HCT116 (cell line): ENCODE data around the gene CHST11. TPM values are rescaled to one million over a fixed set of nuclear protein-coding genes. Genes with fewer than 3 reads are reported as not detected.

Source experiments
- ATAC-seq: fragments of 200-7000 bp; cut with Tn5 transposase; 2 replicates; pipeline ENCODE4 v1.9.1; 2020; ENCODE audit warnings: mild to moderate bottlenecking, moderate library complexity
- BruUV-seq: library from RNA; stranded (reverse); fragments of 400-500 nt; replicated peaks from 2 replicates; lab custom pipeline; 2021; lab: Mats Ljungman, UMichigan
- CTCF ChIA-PET: fragments of 300-600 bp; sonication (Branson Sonifier 250); formaldehyde crosslinking; loops from one replicate; lab custom pipeline; 2021; ENCODE audit warnings: antibody characterized with exemption; lab: Charles Lee
- POLR2A ChIA-PET: fragments of 300-600, 350-600 bp; sonication (Branson Sonifier 250); formaldehyde crosslinking; loops from one replicate; lab custom pipeline; 2021; ENCODE audit warnings: antibody characterized with exemption; lab: Charles Lee
- RAD21 ChIA-PET, 2 experiments: fragments of 300-600 bp; sonication (Branson Sonifier 250); formaldehyde crosslinking; loops; one replicate each; lab custom pipeline; 2023; ENCODE audit warnings: low total read pairs in 2 of 2; ENCODE audit not compliant: uncharacterized antibody in 2 of 2, unreplicated experiment in 2 of 2, low non-redundant PET in 1 of 2; lab: Charles Lee
- DNase-seq: peaks from one replicate; pipeline ENCODE4 v3.0.0-alpha.2; 2010; ENCODE audit warnings: low read depth, low spot score
- H2AFZ ChIP-seq: fragments of 200-600 bp; shearing (Covaris generic), sonication (generic); 2 replicates; pipeline ENCODE4 v1.6.1; 2017; ENCODE audit warnings: low read depth, mixed run types, mixed read lengths, antibody characterized with exemption, low read length; ENCODE audit not compliant: poor library complexity, severe bottlenecking
- H3K27ac ChIP-seq: 2 replicates; pipeline ENCODE4 v1.5.1; 2012; ENCODE audit warnings: low read depth, low read length
- H3K27me3 ChIP-seq: fragments of 200-600 bp; sonication (generic); 2 replicates; pipeline ENCODE4 v1.6.1; 2016; ENCODE audit warnings: mixed run types, low read length, mixed read lengths; ENCODE audit not compliant: insufficient read depth
- H3K36me3 ChIP-seq, 2 experiments: fragments of 200-500 bp in 1 of 2; fragments of 200-600 bp in 1 of 2; sonication (Bioruptor generic) in 1 of 2; sonication (generic) in 1 of 2; 2 replicates each; pipeline versions ENCODE4 v1.5.1 to v1.6.1; 2014 to 2016; ENCODE audit warnings: low read length in 2 of 2, inconsistent platforms in 1 of 2, mixed read lengths in 1 of 2, mixed run types in 1 of 2; ENCODE audit not compliant: insufficient read depth in 2 of 2, control insufficient read depth in 1 of 2
- H3K4me1 ChIP-seq, 2 experiments: fragments of 200-600 bp in 1 of 2; sonication (generic) in 1 of 2; 2 replicates each; pipeline versions ENCODE4 v1.5.1 to v1.6.1; 2012 to 2017; ENCODE audit warnings: low read length in 2 of 2, inconsistent platforms in 1 of 2, mild to moderate bottlenecking in 1 of 2, mixed read lengths in 1 of 2, mixed run types in 1 of 2, moderate library complexity in 1 of 2; ENCODE audit not compliant: insufficient read depth in 2 of 2, control insufficient read depth in 1 of 2
- H3K4me2 ChIP-seq: fragments of 200-600 bp; sonication (generic); 2 replicates; pipeline ENCODE4 v1.6.1; 2017; ENCODE audit warnings: mixed run types, low read length, mixed read lengths
- H3K4me3 ChIP-seq, 2 experiments: fragments of 200-600 bp in 1 of 2; sonication (generic) in 1 of 2; replicated peaks in 1 of 2; 2 replicates each; pipeline ENCODE4 v1.5.1; 2011 to 2016; ENCODE audit warnings: low read length in 2 of 2, control low read depth in 1 of 2, low read depth in 1 of 2, mild to moderate bottlenecking in 1 of 2, mixed read lengths in 1 of 2, mixed run types in 1 of 2
- H3K79me2 ChIP-seq: fragments of 200-600 bp; sonication (generic); 2 replicates; pipeline ENCODE4 v1.6.1; 2017; ENCODE audit warnings: mild to moderate bottlenecking, mixed run types, low read length, moderate library complexity, mixed read lengths; ENCODE audit not compliant: insufficient read depth
- H3K9ac ChIP-seq: fragments of 200-600 bp; sonication (generic); 2 replicates; pipeline ENCODE4 v1.6.1; 2016; ENCODE audit warnings: low read length, mixed read lengths
- H3K9me2 ChIP-seq: fragments of 200-600 bp; sonication (generic), shearing (Covaris generic); 2 replicates; pipeline ENCODE4 v1.6.1; 2017; ENCODE audit warnings: mixed run types, mild to moderate bottlenecking, moderate library complexity; ENCODE audit not compliant: insufficient read depth
- H3K9me3 ChIP-seq, 2 experiments: fragments of 200-500 bp in 1 of 2; fragments of 200-600 bp in 1 of 2; sonication (Bioruptor generic) in 1 of 2; sonication (generic) in 1 of 2; 2 replicates each; pipeline ENCODE4 v1.6.1; 2014 to 2017; ENCODE audit warnings: low read length in 2 of 2, mixed read lengths in 2 of 2, inconsistent platforms in 1 of 2, low read depth in 1 of 2, mild to moderate bottlenecking in 1 of 2, mixed run types in 1 of 2, moderate library complexity in 1 of 2; ENCODE audit not compliant: control insufficient read depth in 1 of 2, insufficient read depth in 1 of 2
- H4K20me1 ChIP-seq: fragments of 200-600 bp; sonication (generic), shearing (Covaris generic); 2 replicates; pipeline ENCODE4 v1.6.1; 2017; ENCODE audit warnings: mixed run types, mild to moderate bottlenecking, moderate library complexity; ENCODE audit not compliant: insufficient read depth
- EZH2phosphoT487 ChIP-seq: fragments of 200-600 bp; IDR thresholded peaks from 2 replicates; pipeline ENCODE4 v1.6.1; 2018; ENCODE audit warnings: antibody characterized with exemption, borderline replicate concordance
- POLR2A ChIP-seq: IDR thresholded peaks from 2 replicates; pipeline ENCODE4 v1.7.0; 2011; ENCODE audit warnings: borderline replicate concordance; ENCODE audit not compliant: insufficient read depth, insufficient read length; ENCODE audit errors: extremely low read depth
- SIN3A ChIP-seq: IDR thresholded peaks from 2 replicates; pipeline ENCODE4 v1.6.1; 2012; ENCODE audit warnings: low read depth
- TCF7L2 ChIP-seq: IDR thresholded peaks from 2 replicates; pipeline ENCODE4 v1.7.0; 2011; ENCODE audit warnings: borderline replicate concordance, inconsistent platforms; ENCODE audit not compliant: insufficient read depth, insufficient read length; ENCODE audit errors: extremely low read depth
- ZFX ChIP-seq: fragments of 450-650 bp; IDR thresholded peaks from 2 replicates; pipeline ENCODE4 v1.6.1; 2017
- intact Hi-C: fragments of 100-400 bp; cut with micrococcal nuclease; formaldehyde crosslinking; loops from 2 replicates; pipeline ENCODE4 v1.10.0; 2022
- total RNA-seq: library from RNA; stranded (reverse); gene quantifications from one replicate; pipeline ENCODE4 v1.2.1, GENCODE V29; 2021; ENCODE audit not compliant: unreplicated experiment

CHST11 gene
- total RNA-seq, 1 experiment from 2014 or later, result 10.1 TPM

DNA sequence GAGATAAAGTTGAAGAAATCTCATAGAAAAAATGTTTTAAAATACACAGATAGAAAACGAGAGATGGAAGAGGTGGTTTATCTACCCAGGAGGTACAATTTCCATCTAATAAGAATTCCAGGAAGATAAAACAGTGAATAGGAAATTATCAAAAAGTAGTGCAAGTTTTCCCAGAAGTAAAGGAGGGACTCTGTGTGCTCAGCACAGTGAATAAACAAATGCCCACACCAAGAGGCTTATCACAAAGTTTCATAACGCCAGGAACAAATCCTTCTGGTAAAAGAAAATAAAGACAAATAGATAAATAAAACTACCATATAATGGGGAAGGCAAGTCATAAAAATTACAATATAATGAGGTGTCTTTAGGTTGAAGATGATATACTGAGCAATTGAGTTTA lies 322.4 kb downstream of the CHST11 start:
- H3K9me2 ChIP-seq, result no peaks in the 10 kb centered on the region
- ATAC-seq, result no peak
- CTCF ChIA-PET, result no interaction called here

GRCh38 chr12:104782296-104782695 lies 325.5 kb downstream of the CHST11 start:
- DNase-seq (no peak), ATAC-seq (no peak)
- H3K36me3 ChIP-seq, result no peaks in the 10 kb centered on the region
- H3K4me3 ChIP-seq, result no peak overlapping the region
- no peaks in the 10 kb centered on the region for H4K20me1 ChIP-seq
- no peaks in the 10 kb centered on the region for H3K79me2 ChIP-seq
- no peak overlapping the region for H3K9ac ChIP-seq
- no peak overlapping the region for H3K27ac ChIP-seq
- ChIA-PET RAD21 (no interaction called here), POLR2A (no interaction called here), CTCF (no interaction called here)
- H3K4me2 ChIP-seq, result no peak overlapping the region
- no peaks in the 10 kb centered on the region for H3K4me1 ChIP-seq
- H3K27me3 ChIP-seq, result no peaks in the 10 kb centered on the region
- H3K9me2 ChIP-seq, result no peaks in the 10 kb centered on the region
- intact Hi-C loops, result no loop called here
- H2AFZ ChIP-seq, result no peak overlapping the region
- no TSS peak for BruUV-seq
- no peak for TF ChIP-seq SIN3A
- no peak for TF ChIP-seq POLR2A
- no peaks in the 10 kb centered on the region for H3K9me3 ChIP-seq

More for the DNA sequence above, 322.4 kb downstream of the CHST11 start:
- H3K79me2 ChIP-seq, result no peaks in the 10 kb centered on the region
- intact Hi-C loops, result no loop called here
- ChIA-PET POLR2A (no interaction called here), RAD21 (no interaction called here)
- no peaks in the 10 kb centered on the region for H3K9me3 ChIP-seq
- H3K4me3 ChIP-seq, result no peak overlapping the region
- H4K20me1 ChIP-seq, result no peaks in the 10 kb centered on the region
- no peaks in the 10 kb centered on the region for H3K36me3 ChIP-seq
- no peak overlapping the region for H2AFZ ChIP-seq
- no peaks in the 10 kb centered on the region for H3K27me3 ChIP-seq
- no peak overlapping the region for H3K4me2 ChIP-seq
- H3K27ac ChIP-seq, result no peak overlapping the region
- no peak for DNase-seq
- BruUV-seq, result no TSS peak
- TF ChIP-seq ZFX (no peak), EZH2phosphoT487 (no peak), TCF7L2 (no peak)
- no peak overlapping the region for H3K9ac ChIP-seq
- no peaks in the 10 kb centered on the region for H3K4me1 ChIP-seq
